SKM-1 (cell line): Measurements from ENCODE around the gene KCND2.

ENCODE experiments used
- DNase-seq: peaks from one replicate; lab custom pipeline; 2025; ENCODE audit not compliant: unreplicated experiment; lab: John Stamatoyannopoulos, UW

Gene KCND2

DNA sequence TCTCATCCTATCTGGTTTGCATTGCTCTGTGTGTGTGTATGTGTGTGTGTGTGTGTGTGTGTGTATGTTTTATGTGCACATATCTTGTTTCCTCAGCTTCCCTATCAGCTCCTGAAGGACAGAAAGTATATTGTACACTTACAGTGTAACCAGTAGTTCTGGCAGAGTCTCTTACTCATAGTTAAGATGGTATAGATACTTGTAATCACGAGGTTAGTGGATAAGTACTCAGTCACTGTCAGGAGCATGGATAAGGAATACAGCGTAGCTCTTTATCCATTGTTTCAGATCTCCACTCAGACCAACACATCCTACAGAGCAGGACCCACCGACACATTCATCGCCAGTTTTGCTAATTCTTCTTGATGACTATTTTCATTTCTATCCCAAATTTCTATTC is 309.9 kb downstream of the KCND2 start:
- DNase-seq = no peak

DNA sequence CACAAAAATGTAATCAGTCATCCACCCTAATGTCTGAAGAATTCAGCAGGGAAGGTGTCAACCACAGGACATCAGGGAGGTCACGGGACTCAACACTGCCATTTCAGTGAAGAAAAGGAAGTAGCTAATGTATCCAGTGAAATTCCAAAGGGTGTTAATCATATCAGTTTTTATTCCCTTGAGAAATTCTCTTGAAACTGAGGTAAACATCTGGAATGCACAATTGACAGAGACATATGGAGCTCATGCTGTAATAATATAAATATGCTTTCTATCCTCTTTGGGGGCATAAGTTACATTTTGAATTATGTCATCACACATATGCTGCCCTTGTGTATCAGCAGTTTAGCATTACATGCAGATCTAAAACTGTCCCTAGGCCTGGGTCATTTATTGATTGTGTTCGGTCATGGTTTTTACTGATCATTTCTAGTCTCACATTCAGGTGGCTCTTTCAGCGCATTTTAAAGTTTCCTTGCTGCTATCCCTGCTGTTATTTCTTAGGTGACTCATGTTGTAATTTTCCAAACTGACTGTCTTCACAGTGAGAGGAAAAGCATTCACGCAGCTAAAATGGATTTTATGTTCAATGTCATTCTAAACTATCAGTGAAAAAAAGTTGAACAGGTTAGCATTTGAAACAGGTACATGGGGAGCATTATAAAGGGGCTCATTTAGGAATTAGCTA is 311.1 kb downstream of the KCND2 start:
- DNase-seq = no peak

DNA sequence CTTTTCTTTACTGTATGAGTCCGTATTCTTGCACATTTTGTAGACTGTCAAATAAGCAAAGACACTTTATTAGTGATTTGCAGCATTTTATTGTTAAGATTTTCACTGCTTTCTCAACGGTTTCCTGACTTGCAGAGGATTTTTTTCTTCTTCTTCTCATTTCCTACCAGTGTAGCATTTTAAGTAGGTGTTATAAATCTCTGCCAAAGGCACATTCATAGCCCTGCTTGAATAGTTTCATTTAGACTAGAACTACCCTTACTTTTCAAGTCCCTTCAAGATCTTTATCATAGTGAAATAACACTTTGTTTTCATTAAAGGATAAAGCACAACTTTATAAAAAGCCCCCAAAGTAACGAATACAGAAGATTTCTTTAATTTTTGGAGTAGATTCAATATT is 313.6 kb downstream of the KCND2 start:
- no peak for DNase-seq

DNA sequence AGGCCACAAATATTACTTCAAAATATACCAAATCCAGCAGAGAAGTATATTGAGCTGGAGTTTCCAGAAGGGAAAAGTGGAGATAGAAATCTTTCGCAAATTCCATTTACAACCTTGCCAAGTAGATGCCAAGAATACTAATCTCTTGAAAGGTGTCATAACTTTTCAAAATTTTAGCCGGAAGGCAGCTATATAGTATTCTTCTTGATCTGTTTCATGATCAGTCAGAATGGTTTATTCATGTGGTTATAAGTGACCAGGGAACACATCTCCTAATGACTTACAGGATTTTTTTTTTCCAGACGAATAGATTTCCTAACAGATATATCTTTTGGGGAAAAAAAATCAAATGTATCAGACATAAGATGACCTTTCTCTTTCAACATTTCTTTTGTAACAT is 314.3 kb downstream of the KCND2 start:
- DNase-seq = no peak

DNA sequence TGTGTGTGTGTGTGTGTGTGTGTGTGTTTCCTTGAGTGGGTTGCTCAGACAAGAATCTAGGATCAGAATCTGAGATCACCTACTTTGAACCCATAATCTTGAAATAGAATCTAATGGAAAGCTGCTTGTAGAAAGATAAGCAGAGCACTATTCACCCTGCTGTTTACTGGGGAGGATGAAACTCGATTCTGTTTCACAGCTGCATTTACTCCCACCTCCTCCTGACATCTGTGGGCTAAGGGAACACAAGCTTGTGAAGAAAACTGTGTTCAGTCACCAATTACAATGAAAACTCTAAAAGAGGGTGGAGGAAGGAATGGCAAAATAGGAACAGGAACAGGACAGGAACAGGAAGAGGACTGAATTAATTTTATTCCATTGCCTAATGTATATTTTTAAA is 315.4 kb downstream of the KCND2 start:
- DNase-seq = no peak

DNA sequence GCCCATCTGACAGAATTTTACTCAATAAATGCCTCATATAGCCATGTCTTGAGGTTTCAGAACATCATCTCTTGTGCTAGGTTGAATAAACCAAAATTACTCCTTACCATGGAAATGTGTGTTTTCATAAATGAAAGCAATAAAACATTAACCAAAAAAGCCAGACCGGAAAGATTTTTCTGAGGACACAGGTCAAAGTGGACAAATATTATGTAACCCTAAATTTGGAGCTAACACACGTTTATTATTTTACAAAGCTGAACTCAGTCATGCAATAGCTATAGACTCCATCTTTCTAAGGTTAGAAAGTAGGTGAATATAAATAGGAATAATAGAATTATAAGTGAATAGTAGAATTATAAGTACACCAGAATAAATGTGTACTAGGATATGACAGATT is 315.9 kb downstream of the KCND2 start:
- no peak for DNase-seq

DNA sequence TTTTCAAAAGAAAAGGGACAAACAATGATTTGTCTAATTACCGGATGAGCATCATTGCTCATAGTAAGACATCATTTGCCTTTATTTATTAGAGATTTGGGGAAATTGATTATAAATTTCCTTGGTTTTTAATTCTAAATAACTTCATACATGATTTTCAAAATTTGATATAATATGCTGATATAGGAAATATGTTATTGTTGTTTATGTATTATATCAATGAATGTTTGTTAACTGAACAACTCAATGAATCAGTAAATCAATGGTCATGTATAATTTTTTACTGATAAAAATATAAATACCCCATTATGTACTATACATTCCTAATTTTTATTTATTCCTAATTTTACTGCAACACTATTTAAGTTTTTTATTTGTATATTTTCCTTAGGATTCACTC is 327.6 kb downstream of the KCND2 start:
- DNase-seq = no peak

DNA sequence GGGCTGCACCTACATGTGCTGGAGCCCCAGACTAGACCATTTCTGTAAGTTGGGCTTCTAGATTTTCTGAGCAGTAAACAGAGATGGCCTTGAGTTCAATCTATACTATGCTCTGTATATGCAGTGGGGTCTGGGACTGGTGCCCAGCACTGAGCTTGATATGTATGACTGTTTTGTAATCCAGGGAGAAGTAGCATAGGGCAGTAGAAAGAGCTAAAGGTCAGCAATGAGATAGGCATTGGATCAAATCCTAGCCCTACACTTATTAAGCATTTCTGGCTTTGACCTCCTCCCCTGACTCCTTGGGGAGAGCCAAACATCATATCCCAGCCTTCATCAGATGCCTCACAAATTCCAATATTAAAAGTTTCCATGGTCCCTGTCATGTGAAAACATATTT is 330.4 kb downstream of the KCND2 start:
- no peak for DNase-seq

DNA sequence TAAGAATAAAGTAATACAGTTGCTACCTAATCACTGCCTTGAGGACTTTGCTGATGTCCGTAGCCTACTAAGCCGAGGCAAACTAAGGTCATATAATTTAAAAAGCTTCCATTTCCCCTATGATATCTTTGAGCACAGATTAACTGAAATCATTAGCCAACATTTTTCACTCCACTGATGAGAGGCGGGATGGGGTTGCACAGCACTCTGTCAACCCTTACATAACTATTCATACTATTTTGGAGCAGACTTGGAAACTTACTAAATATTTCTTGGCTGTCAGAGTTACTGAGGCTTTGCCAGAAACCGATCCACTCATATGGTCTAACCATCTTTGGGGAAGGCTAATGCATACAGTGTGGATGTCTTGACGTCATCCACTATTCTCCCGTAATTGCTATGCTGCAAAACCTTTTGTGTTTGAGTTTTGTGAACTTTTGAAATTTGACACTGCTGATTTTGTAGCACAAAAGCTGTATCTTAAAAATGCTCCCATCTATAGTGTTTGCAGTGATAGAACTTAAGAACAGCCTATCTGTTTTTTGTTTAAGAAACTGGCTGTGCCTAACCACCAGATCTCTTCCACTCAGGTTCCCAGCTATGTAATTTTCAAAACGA is 336.3 kb downstream of the KCND2 start:
- DNase-seq = no peak

DNA sequence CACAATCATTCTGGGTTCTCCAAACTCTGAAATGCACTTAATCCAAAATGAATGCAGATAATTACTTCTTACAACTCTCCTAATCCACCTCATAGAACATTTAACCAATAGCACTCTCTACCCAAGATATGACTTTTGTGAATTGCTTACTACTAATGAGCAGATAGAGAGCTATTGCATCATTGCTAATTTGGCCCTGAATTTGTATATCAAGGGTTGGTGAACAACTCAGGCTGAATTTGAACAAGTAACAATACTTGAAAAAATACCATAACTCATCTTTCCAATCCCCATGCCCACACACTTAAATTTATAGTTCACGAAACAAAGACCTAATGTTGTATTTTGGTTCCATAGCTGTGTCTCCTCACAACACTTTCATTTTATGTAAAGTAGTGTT is 339.0 kb downstream of the KCND2 start:
- no peak for DNase-seq

DNA sequence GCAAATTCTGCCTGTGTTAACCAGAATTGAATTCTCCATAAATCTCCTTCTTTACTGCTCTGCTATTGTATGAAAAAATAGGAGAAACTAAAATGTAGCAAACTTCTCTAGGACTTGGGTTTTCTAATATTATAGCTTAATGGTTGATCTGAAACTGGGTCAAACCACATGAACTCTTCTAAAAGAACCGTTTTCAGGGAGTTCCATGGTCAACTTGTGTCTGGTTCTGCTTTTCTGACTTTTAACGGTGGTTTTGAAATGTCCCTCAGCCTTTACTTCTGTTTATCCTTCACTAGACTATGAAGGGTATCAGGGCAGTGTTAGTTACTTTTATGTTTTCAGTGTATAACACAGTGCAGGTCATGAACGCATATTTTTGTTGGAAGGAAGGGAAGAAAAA is 342.7 kb downstream of the KCND2 start:
- DNase-seq = no peak

DNA sequence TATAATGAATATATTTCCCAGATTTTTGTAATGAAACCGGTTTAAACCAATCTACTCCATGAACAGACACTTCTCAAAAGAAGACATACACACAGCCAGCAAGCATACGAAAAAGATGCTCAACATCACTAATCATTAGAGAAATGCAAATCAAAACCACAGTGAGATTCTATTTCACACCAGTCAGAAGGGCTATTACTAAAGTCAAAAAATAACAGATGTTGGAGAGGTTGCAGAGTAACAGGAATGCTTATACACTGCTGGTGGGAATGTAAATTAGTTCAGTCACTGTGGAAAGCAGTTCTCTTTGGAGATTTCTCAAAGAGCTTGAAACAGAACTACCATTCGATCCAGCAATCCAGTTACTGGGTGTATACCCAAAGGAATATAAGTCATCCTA is 344.3 kb downstream of the KCND2 start:
- DNase-seq = no peak

DNA sequence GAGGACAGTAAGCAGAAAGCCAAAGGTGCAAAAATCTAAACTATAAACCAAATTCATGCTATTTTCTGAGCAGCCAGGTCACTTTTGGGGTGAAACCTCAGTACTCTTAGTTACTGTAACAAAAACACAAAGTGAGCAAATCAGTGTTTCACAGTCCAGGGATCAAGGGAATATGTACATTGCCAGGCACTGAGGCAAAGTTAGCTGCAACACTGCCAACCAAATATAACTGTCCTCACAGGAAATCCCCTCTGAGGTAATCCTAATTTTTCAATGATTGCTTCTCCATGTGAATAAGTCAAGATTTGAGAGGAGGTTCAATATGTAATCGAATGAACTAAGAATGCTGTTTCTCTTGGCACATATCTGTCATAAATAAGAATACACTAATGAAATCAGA is 355.3 kb downstream of the KCND2 start:
- DNase-seq = no peak

DNA sequence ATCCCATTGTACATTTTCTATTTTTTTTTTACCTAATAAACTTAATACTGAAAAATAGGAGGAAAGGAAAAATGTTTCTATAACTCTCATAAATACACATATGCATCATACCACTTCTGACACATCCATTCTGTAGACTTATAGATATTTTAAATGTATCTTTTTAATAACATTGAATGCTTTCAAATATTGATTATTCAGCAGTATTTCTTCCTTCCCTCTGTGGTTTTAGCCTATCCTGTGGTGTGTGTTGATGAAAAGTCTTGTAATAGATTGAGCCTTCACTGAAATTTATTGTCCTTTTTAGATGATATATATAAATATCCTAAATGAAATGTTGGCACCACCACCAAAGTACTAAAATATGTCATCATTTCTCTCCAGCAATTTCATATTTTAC is 366.9 kb downstream of the KCND2 start:
- no peak for DNase-seq

DNA sequence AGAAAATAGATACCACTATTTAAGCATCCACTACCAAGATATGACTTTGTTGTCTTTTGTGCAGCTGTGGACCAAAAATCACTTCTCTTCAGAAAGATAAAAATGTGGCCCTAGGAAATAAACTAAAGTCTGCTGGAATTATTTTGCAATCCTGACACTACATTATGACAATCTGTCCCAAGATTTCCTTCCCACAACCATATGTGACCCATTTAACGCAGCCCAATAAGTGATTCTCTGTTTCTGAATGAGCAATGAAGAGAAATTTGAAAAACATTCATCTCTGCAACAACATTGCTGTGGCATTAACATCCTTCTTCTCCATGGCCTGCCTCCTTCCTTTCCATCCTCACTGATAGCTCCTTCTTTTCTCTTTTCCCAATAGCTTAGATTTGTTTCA is 373.0 kb downstream of the KCND2 start:
- no peak for DNase-seq

DNA sequence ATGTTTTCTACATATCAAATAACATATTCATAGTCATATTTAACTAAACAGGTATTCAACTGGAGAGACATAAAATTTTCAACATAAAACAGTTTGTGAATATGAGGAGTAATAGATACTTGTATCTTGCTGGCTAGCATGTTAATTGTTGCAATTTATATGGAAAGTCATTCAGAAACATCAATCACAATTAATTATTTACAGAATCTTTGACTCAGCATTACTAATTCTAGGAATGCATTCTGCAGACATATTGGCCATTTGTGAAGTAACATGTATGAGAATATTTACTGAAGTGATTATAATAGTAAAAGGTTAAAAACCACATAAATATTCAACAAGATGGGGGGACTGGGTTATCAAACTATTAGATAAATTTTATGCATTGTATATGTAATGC is 381.3 kb downstream of the KCND2 start:
- no peak for DNase-seq

DNA sequence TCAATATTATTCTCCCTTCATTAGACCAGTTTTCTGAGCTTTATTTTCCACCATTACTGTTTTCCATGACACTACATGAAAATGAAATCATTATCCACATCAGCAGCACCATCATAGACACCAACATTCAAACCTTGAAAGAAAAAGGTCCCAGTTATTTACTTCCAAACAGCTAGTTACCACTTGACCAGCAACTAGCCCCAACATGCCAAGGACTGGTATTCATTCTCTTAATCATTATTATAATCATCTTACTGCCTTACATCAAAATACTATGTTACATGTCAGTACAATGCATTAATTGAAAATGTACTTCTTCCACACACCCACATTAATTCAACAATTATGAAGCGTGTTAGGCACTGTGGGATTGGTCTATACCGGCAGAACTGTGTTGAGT is 385.5 kb downstream of the KCND2 start:
- DNase-seq = no peak

DNA sequence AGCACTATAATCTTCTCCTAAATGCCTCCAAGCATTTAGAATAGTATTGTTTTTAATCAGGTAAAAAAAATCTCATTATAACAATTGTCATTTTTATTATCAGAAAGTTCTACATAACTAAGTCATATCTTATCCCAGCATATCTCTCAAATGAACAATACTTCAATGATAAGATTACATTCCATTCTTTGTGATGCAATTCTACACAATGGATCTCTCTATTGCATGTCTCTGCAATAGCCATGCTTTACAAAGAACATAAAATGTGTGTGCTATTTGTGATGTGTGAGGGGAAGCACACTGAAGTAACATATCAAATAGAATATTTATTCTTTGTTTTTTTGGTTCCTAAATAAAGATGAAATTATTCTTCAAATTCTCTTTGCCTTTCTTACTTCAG is 389.3 kb downstream of the KCND2 start:
- no peak for DNase-seq

DNA sequence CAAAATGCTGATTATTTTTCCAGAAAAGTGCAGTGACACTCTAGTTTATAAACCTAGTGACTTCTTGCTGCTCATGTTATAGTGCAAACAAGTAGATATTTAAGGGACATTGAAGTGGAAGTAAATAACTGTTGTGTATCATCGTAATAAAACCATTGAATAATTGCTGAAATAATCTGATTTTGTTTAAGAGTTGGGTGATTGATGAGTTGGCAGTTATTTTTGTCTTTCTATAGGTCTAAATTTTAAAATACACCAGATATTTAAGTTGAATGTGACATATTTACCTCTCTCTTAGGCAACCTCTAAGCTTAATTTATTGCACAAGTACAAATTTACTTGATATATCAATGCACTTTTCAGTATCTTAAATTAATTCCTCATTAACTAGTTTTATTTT is 392.1 kb downstream of the KCND2 start:
- no peak for DNase-seq

DNA sequence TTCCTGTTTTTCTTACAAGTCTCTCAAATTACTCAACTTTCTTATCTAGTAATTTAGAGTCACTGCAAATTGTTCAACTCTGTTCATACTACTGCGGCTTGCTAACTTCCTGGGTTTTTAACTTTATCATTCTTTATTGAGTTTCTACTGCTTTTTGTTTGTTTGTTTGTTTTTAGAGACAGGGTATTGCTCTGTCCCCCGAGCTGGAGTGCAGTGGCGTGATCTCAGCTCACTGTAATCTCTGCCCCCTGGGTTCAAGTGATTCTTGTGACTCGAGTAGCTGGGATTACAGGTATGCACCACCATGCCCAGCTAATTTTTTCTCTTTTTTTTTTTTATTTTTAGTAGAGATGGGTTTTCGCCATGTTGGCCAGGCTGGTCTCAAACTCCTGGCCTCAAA is 402.1 kb downstream of the KCND2 start:
- no peak for DNase-seq

DNA sequence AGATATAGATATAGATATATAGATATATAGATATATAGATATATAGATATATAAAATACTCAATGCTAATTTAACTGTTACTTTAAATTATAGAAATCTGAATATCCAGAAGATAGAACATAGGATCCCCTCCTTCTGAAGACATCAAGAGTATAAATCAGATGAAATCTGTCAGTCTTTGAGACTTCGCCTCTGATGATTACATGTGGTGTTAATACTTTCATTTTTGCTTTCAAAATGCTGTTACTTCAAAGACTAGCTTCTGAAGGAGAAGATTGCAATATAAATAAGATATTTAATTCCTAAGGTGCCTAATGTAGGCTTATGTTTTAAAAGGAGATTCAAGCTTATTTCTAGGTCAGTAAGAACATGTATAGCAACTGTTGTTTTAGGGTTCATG is 404.6 kb downstream of the KCND2 start:
- DNase-seq = no peak

DNA sequence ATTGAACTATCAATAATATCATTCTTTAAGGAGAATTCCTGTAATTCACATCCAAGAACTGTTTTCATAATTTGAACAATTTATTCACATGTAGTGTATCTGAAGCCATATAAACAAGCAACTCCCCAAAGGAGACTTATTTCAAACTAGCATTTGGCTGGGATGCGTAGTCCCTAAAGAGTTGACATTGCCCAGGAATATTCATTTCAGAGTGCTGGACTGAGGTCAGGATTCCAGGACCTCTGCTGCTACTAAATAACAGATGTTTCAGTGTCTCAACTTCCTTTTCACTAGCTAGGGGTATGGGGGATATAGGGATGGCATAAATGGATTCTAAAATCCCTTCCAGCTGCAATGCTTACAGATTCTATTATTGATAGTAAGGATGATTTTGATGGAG is 408.0 kb downstream of the KCND2 start:
- DNase-seq = no peak

DNA sequence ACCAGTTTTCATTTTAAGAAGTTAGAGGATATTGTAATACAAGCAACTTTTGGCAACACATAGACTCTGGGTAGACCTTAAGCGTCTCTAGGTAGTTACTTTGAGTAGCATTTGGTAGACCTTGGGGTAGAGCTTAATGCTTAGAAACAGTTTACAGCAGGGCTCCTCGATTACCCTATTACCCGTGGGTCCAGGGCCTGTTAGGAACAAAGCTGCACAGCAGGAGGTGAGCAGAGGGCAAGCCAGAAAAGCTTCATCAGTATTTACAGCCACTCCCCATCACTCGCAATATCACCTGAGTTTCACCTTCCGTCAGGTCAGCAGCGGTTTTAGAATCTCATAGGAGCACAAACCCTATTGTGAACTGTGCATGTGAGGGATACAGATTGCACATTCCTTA is 411.5 kb downstream of the KCND2 start:
- DNase-seq = no peak
